ENCODE measurements around the gene SUMO3. TPM values are rescaled to one million over a fixed set of nuclear protein-coding genes. Genes with fewer than 3 reads are reported as not detected.

The SUMO3 gene
- total and polyA plus RNA-seq, 2 of the 13 experiments (the other 11 are each of a cell fraction or from before 2014, with no cell fraction given), result 51.4 to 92.4 TPM

GRCh38 chr21:44762221-44763049 is 55.4 kb downstream of the SUMO3 start:
- FAIRE-seq, result no peak
- no TSS peak for BruUV-seq (replicated peaks)
- ATAC-seq, result peak; percentile 20; the same call in 2 of the 3 replicates
- H3K79me2 ChIP-seq (ENCODE audit: insufficient read depth, low read length), result no peaks in the 10 kb centered on the region
- ChIA-PET CTCF (ENCODE audit: low intra/inter-chr PET ratio, low total read pairs) (no interaction called here), POLR2A (interaction anchor here (0.7 kb wide), 1 partner anchor 8 kb away, joined by 3 read pairs; no protein-coding TSS in a partner anchor)
- H3K4me2 ChIP-seq (ENCODE audit: low read depth, low read length), result peak overlapping the region; percentile 91
- no peak overlapping the region for H2AFZ ChIP-seq (ENCODE audit: low read length)
- intact Hi-C loops (cut with micrococcal nuclease; ENCODE audit: unreplicated experiment) (no loop called here), in situ Hi-C loops (cut with HindIII; ENCODE audit: extremely low pct_ligation_motif_present, low pct_unique_long_range_greater_than_20kb) (no loop called here)
- no peak for DNase-seq (ENCODE audit: low spot score)
- 42% methylated on average over 11 of the region's 24 CpGs for whole genome bisulfite sequencing (ENCODE audit: low lambda C conversion rate)
- H3K4me3 ChIP-seq (replicated peaks in 1 of 3; ENCODE audit: insufficient read depth in 1 of 3, low read depth in 2 of 3, low read length in 3 of 3), result peak overlapping the region in 1 of 3 experiments; percentile 49; a peak in 2 of 6 replicates
- no peaks in the 10 kb centered on the region for H3K36me3 ChIP-seq (replicated peaks in 1 of 2; ENCODE audit: control insufficient read depth in 1 of 2, insufficient read depth in 2 of 2, low read length in 2 of 2)
- H4K20me1 ChIP-seq (ENCODE audit: insufficient read depth, low read length), result no peaks in the 10 kb centered on the region
- peaks cover 2 to 36% of the 10 kb centered on the region in 2 experiments; a peak in 4 of 5 replicates for H3K27me3 ChIP-seq (ENCODE audit: control insufficient read depth in 1 of 2, insufficient read depth in 2 of 2, low read length in 2 of 2)
- H3K9me3 ChIP-seq (ENCODE audit: low read length), result no peaks in the 10 kb centered on the region
- peak; percentile 37; the same call in 1 of the 2 replicates for TF ChIP-seq ZNF687 (CRISPR knock-in tag; IDR thresholded peaks at IDR 0.05)
- TF ChIP-seq HNF4A (CRISPR knock-in tag; IDR thresholded peaks at IDR 0.05), result 0 out of 2 replicates have a peak, but pooled peaks have one; percentile 24
- TF ChIP-seq ZNF337 (CRISPR knock-in tag; IDR thresholded peaks at IDR 0.05; ENCODE audit: borderline replicate concordance, low read depth), result no peak
- H3K9ac ChIP-seq (ENCODE audit: insufficient read depth, low read depth, low read length), result no peak overlapping the region
- peaks cover 56% of the 10 kb centered on the region for H3K4me1 ChIP-seq (ENCODE audit: insufficient read depth, low read length)
- H3K27ac ChIP-seq (ENCODE audit: extremely low read length, insufficient read depth, low read length), result no peak overlapping the region
